DMS 273 (cell line): ENCODE data around the gene CDH16.

ENCODE experiments used
- DNase-seq: peaks from one replicate; lab custom pipeline; 2025; ENCODE audit not compliant: unreplicated experiment; lab: John Stamatoyannopoulos, UW

CDH16 gene

GRCh38 chr16:66928702-66929388 lies 10.2 kb upstream of the CDH16 start:
- peak; percentile 66 for DNase-seq

DNA sequence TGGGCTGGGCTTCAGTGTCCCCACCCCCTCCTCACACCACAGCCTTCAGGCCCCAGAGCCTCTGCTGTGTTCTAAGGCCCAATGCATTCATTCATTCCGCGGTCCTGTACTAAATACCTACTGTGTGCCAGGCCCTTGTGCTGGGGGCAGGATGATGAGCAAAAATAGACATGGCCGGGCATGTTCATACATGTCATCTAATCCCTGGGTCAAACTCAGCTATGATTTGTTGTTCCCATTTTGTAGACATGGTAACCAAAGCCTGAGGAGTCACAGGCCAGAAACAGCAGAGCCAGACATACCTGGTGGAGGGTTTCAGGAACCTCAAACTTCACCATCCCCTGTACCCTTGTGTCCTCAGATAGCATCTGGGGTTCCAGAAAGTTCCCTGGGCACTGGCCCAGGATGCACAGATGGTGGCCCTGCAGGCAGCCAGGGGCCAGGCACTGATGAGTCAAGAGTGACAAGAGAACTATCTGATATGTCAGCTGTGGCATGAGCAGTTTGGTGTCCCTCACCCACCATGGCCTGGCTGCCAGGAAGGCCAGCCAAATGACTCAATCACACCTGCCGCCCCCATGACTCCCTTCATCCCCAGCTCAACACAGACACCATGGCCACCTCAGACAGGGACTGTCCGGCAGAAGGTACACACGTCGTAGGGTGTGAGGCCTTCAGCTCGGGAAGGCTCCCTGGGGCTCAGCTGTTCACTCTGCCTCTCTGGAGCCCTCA lies 9.4 kb upstream of the CDH16 start:
- DNase-seq: peak; percentile 65

- peak; percentile 55 for DNase-seq
Measured at GRCh38 chr16:66926961-66927436, 8.3 kb upstream of the CDH16 start.

GRCh38 chr16:66926171-66926947 lies 7.7 kb upstream of the CDH16 start:
- peak; percentile 55 for DNase-seq

GRCh38 chr16:66925322-66925840 lies 6.7 kb upstream of the CDH16 start, which contains the start of gene RRAD:
Gene RRAD, minus strand, starts transcription at chr16:66925535. Its CDS starts 356 bp downstream, at chr16:66925179.
- DNase-seq: no peak

GRCh38 chr16:66924527-66925321 lies 6.0 kb upstream of the CDH16 start:
- DNase-seq: peak; percentile 69

DNA sequence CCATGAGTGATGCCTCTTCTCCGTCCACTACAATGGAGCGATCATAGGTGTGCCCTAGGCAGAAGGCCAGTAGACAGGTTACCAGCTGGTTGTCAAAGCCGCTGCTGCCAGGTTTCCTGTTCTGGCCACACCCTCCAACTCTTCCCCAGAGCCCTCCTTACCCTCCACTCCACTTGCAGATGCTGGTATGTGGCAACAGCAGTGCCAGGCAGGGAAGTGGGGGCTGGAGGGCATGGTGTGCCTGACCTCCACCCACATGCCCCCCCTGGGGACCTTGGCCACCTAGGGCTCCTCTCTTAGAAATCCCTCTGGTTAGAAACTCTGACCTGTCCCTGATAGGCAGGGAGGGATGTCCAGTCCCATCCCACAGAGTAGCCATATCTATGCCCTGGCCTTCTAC lies 5.2 kb upstream of the CDH16 start:
- peak; percentile 69 for DNase-seq

GRCh38 chr16:66923247-66923731 lies 4.6 kb upstream of the CDH16 start:
- DNase-seq: peak; percentile 95

- no peak for DNase-seq
Measured at GRCh38 chr16:66921729-66922450, 3.2 kb upstream of the CDH16 start.

- DNase-seq: no peak
Measured at GRCh38 chr16:66920924-66921680, 2.4 kb upstream of the CDH16 start.

DNA sequence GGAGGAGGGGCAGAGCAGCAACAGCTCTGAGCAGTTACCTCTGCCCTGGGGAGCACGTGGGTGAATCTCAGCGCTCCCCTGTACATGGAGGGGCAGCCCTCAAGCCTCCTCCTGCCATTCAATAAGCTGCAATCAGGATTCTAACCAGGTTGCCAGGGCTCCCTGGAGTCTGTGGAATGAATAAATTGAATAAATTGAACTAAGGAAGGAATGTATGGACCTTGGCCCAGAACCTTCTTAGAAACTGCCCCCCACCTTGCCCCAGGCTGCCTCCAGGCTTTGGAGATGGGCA lies 1.6 kb upstream of the CDH16 start:
- DNase-seq: no peak

GRCh38 chr16:66919569-66920298 lies 1.0 kb upstream of the CDH16 start:
- DNase-seq: no peak

GRCh38 chr16:66918355-66918754 lies 330 bp downstream of the CDH16 start:
- DNase-seq: no peak

- no peak for DNase-seq
Measured at GRCh38 chr16:66917741-66918140, 944 bp downstream of the CDH16 start.

- no peak for DNase-seq
Measured at GRCh38 chr16:66916518-66916917, 2.2 kb downstream of the CDH16 start.

DNA sequence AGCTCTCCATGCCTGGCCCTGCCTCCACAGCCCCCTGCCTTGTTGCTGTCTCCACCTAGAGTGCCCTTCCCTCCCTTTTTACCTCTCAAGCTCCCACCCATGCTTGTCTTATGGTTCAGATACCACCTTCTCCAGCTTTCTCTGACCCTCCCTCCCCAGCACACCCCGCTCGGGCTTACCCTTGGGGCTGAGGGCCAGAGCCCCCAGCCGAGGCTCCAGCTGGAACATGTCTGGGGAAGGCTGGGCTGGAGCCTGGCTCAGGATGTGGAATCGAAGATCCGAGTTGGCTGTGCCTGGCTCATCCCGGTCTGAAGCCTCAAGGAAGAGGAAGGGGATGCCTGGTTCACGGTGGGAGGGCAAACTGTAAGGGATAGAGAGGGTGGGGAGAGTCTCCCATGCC lies 3.6 kb downstream of the CDH16 start:
- no peak for DNase-seq

- DNase-seq: no peak
Measured at GRCh38 chr16:66914541-66914940, 4.1 kb downstream of the CDH16 start.

- no peak for DNase-seq
Measured at GRCh38 chr16:66913711-66914110, 5.0 kb downstream of the CDH16 start.

- no peak for DNase-seq
Measured at GRCh38 chr16:66913081-66913480, 5.6 kb downstream of the CDH16 start.
